ENCODE data around the gene ANKFY1. TPM values are rescaled to one million over a fixed set of nuclear protein-coding genes. Genes with fewer than 3 reads are reported as not detected.
A peak's percentile ranks its signal among the peaks of the same experiment; 100 is the strongest.

ANKFY1 gene
- total RNA-seq, 1 donor from 2014 or later: 51.9 TPM

DNA sequence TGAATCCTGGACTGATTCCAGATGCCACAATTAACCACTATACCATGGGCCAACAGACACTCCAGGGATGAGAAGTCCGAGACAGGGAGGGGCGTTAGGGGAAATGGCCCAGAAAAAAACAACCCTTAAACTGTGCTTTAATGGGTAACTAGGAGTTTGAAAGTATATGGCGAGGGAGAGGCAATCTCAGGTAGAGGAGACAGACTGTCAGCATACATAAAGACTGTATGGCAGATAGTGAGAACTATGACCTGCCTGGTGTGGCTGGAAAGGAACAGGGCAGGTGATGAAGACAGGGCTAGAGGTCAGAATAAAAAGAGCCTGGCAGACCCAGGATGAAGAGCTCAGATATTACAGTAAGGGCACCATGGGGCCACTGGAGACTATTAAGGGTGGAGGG is 129.1 kb downstream of the ANKFY1 start:
- Mint-ChIP-seq H3K27ac (no peak overlapping the region), H3K36me3 (ENCODE audit: low read depth) (peaks cover 24% of the 10 kb centered on the region), H3K4me1 (ENCODE audit: low read depth) (peaks cover 16% of the 10 kb centered on the region), H3K27me3 (ENCODE audit: low read depth) (no peaks in the 10 kb centered on the region), H3K9me3 (no peaks in the 10 kb centered on the region), H3K4me3 (ENCODE audit: low read depth) (no peak overlapping the region)
- intact Hi-C loops (cut with micrococcal nuclease): no loop called here
- no peak for DNase-seq (ENCODE audit: low spot score)

DNA sequence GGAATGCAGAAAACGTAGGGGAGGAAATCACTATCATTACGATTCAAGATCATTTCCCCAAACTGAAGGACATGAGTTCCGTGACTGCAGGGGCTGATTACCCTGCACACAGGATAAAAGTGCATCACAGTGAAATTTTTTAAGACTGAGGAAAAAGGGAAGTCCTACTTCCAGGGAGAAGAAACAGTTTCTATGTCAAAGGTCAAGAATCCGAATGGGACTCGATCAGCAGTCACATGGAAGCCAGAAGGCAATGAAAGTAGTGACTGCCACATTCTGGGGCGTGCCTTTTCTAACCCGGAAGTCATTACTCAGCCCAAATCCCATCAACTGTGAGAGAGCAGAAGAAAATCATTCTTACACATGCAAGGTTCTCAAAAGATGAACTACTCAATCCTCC is 133.1 kb downstream of the ANKFY1 start:
- DNase-seq (ENCODE audit: low spot score): no peak
- peaks cover 12% of the 10 kb centered on the region for H3K4me1 Mint-ChIP-seq (ENCODE audit: low read depth)
- no peaks in the 10 kb centered on the region for H3K27me3 Mint-ChIP-seq (ENCODE audit: low read depth)
- H3K36me3 Mint-ChIP-seq (ENCODE audit: low read depth): peaks cover 26% of the 10 kb centered on the region
- no peak overlapping the region for H3K4me3 Mint-ChIP-seq (ENCODE audit: low read depth)
- no peaks in the 10 kb centered on the region for H3K9me3 Mint-ChIP-seq
- intact Hi-C loops (cut with micrococcal nuclease): no loop called here
- H3K27ac Mint-ChIP-seq: peak overlapping the region; percentile 14

DNA sequence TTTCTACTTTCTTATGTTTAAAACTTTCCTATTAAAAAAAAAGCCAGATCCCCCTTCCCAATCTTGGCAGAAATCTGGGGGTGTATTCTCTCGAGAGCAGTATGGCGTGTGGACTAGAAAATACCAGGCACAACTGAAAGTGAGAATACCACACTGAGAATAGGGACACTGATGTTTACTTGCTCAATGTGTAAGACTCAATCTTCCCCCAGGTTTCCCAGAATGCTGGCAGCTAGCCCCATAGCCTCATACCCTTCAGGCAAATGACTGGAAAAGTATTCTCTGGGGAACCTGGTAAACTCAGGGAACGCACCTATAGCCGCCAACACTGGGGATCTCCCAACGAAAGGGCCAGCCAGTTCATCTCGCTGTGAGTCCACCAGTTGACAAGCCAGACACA is 136.2 kb downstream of the ANKFY1 start:
- intact Hi-C loops (cut with micrococcal nuclease): no loop called here
- Mint-ChIP-seq H3K9me3 (no peaks in the 10 kb centered on the region), H3K36me3 (ENCODE audit: low read depth) (peaks cover 34% of the 10 kb centered on the region), H3K27me3 (ENCODE audit: low read depth) (no peaks in the 10 kb centered on the region), H3K4me1 (ENCODE audit: low read depth) (peaks cover 12% of the 10 kb centered on the region), H3K4me3 (ENCODE audit: low read depth) (no peak overlapping the region), H3K27ac (no peak overlapping the region)
- no peak for DNase-seq (ENCODE audit: low spot score)

DNA sequence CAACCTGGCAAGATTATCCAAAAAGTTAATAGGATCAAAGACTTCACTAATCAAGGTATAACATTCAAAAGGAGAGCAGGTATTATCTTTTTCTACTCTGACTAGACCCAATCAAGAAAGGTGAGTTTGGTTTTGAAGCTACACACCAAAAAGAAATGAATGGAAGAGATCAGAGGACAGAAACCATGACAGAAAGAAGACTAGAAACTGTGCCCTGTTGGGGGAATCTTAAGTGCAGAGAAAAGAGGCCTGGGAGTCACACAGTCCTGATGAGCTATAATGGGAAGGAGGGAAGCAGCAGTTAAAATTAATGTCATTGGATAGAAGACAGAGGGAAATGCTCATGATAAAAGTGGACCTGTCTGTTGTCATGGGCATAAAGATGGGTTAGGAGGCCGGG is 138.2 kb downstream of the ANKFY1 start:
- H3K4me1 Mint-ChIP-seq (ENCODE audit: low read depth): peaks cover 10% of the 10 kb centered on the region
- peak overlapping the region; percentile 51 for H3K27ac Mint-ChIP-seq
- no peak for DNase-seq (ENCODE audit: low spot score)
- H3K4me3 Mint-ChIP-seq (ENCODE audit: low read depth): no peak overlapping the region
- peaks cover 34% of the 10 kb centered on the region for H3K36me3 Mint-ChIP-seq (ENCODE audit: low read depth)
- intact Hi-C loops (cut with micrococcal nuclease): no loop called here
- H3K9me3 Mint-ChIP-seq: no peaks in the 10 kb centered on the region
- no peaks in the 10 kb centered on the region for H3K27me3 Mint-ChIP-seq (ENCODE audit: low read depth)

GRCh38 chr17:4124999-4125398 is 138.8 kb downstream of the ANKFY1 start:
- peaks cover 10% of the 10 kb centered on the region for H3K4me1 Mint-ChIP-seq (ENCODE audit: low read depth)
- no peak overlapping the region for H3K4me3 Mint-ChIP-seq (ENCODE audit: low read depth)
- peaks cover 31% of the 10 kb centered on the region for H3K36me3 Mint-ChIP-seq (ENCODE audit: low read depth)
- H3K27ac Mint-ChIP-seq: no peak overlapping the region
- no peaks in the 10 kb centered on the region for H3K9me3 Mint-ChIP-seq
- intact Hi-C loops (cut with micrococcal nuclease): no loop called here
- no peaks in the 10 kb centered on the region for H3K27me3 Mint-ChIP-seq (ENCODE audit: low read depth)
- DNase-seq (ENCODE audit: low spot score): no peak

GRCh38 chr17:4120332-4120731 is 143.4 kb downstream of the ANKFY1 start:
- Mint-ChIP-seq H3K36me3 (ENCODE audit: low read depth) (peaks cover 38% of the 10 kb centered on the region), H3K4me3 (ENCODE audit: low read depth) (no peak overlapping the region), H3K9me3 (no peaks in the 10 kb centered on the region), H3K4me1 (ENCODE audit: low read depth) (peaks cover 4% of the 10 kb centered on the region), H3K27ac (no peak overlapping the region), H3K27me3 (ENCODE audit: low read depth) (no peaks in the 10 kb centered on the region)
- DNase-seq (ENCODE audit: low spot score): no peak
- intact Hi-C loops (cut with micrococcal nuclease): no loop called here

GRCh38 chr17:4119299-4119698 is 144.5 kb downstream of the ANKFY1 start:
- DNase-seq (ENCODE audit: low spot score): no peak
- Mint-ChIP-seq H3K27ac (no peak overlapping the region), H3K4me3 (ENCODE audit: low read depth) (no peak overlapping the region), H3K36me3 (ENCODE audit: low read depth) (peaks cover 38% of the 10 kb centered on the region), H3K4me1 (ENCODE audit: low read depth) (no peaks in the 10 kb centered on the region), H3K27me3 (ENCODE audit: low read depth) (no peaks in the 10 kb centered on the region), H3K9me3 (no peaks in the 10 kb centered on the region)
- intact Hi-C loops (cut with micrococcal nuclease): no loop called here

DNA sequence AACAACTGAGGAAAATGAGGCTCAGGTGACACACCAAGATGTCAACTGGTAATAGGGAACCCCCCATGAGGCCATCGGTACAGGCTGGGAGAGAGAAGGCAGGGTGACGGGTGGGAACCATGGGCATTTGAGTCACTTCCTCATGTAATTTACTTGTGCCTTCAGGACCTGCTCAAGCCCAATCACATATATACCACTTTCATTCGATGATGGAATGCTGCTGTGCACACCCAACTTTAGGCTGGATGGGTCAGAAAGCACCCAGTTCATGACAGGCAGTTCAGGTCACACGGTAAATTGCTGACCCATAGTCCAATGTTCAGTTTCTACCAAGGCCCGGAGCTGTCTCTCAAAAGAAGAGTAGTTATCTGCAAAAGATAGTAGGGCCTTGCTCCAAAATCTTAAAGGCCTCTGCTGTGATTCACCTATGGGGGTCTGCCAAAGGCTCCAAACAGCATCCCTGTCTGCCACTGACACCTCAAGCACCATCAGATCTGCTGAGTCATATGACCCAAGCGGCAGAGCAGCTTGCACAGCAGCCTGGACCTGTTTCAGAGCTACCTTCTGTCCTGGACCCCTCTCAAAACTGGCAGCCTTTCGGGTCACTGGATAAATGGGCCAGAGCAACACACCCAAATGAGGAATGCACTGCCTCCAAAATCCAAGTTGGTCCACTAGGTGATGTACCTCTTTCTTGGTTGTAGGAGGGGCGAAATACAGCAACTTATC is 145.6 kb downstream of the ANKFY1 start:
- H3K9me3 Mint-ChIP-seq: no peaks in the 10 kb centered on the region
- intact Hi-C loops (cut with micrococcal nuclease): no loop called here
- H3K4me1 Mint-ChIP-seq (ENCODE audit: low read depth): no peaks in the 10 kb centered on the region
- H3K4me3 Mint-ChIP-seq (ENCODE audit: low read depth): no peak overlapping the region
- no peak for DNase-seq (ENCODE audit: low spot score)
- no peaks in the 10 kb centered on the region for H3K27me3 Mint-ChIP-seq (ENCODE audit: low read depth)
- no peak overlapping the region for H3K27ac Mint-ChIP-seq
- peaks cover 39% of the 10 kb centered on the region for H3K36me3 Mint-ChIP-seq (ENCODE audit: low read depth)

DNA sequence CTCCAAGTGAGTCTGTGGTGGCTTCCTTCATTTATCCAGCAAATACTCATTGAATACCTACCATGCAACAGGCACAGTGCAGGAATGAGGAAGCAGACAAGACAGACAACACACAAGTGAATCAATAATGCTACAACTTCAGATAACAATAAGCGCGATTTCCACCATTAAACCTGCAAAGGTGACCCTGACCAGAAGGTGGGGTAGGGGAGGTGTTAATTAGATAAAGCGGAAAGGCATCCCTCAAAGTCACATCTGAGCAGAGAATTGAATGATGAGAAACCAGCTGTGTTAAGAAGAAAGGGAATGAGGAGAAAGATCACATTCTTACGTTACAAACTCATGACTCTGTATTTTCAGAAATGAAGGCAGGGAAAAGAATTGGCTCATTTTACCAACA is 147.3 kb downstream of the ANKFY1 start:
- intact Hi-C loops (cut with micrococcal nuclease): no loop called here
- Mint-ChIP-seq H3K27me3 (ENCODE audit: low read depth) (no peaks in the 10 kb centered on the region), H3K9me3 (no peaks in the 10 kb centered on the region), H3K27ac (no peak overlapping the region), H3K4me3 (ENCODE audit: low read depth) (no peak overlapping the region), H3K36me3 (ENCODE audit: low read depth) (peaks cover 43% of the 10 kb centered on the region), H3K4me1 (ENCODE audit: low read depth) (no peaks in the 10 kb centered on the region)
- DNase-seq (ENCODE audit: low spot score): no peak

Other genes with a start within 250 kb of the ANKFY1 start
- 36.4 and 38.5 TPM in 2 replicates for gene ZZEF1, start 120.9 kb downstream of the ANKFY1 start, total RNA-seq
- 5.4 and 6.0 TPM in 2 replicates for gene CYB5D2, start 120.8 kb downstream of the ANKFY1 start, total RNA-seq
- gene UBE2G1, start 102.7 kb upstream of the ANKFY1 start, total RNA-seq: 74.1 and 74.5 TPM in 2 replicates
- 2.8 and 3.3 TPM in 2 replicates for gene SPNS3, start 170.0 kb upstream of the ANKFY1 start, total RNA-seq
- 0.09 and 0.16 TPM in 2 replicates for gene SPNS2, start 234.9 kb upstream of the ANKFY1 start, total RNA-seq